WTC11 (cell line): Measurements from ENCODE around the gene NEK11.

ENCODE experiments used
- CREM ChIP-seq: sonication (generic); formaldehyde crosslinking; IDR thresholded peaks from 2 replicates; pipeline ENCODE4 v1.8.1; 2022; ENCODE audit warnings: mild to moderate bottlenecking, missing genetic modification reagents, moderate library complexity
- KAT7 ChIP-seq: sonication (generic); formaldehyde crosslinking; IDR thresholded peaks from 2 replicates; pipeline ENCODE4 v1.8.1; 2023; ENCODE audit warnings: missing genetic modification reagents, mild to moderate bottlenecking, borderline replicate concordance
- NFYB ChIP-seq: sonication (generic); formaldehyde crosslinking; conservative IDR thresholded peaks from 2 replicates; pipeline ENCODE4 v1.8.0; 2022; ENCODE audit warnings: low read depth, missing genetic modification reagents
- NR3C1 ChIP-seq: sonication (generic); formaldehyde crosslinking; conservative IDR thresholded peaks from 2 replicates; pipeline ENCODE4 v1.8.1; 2023; ENCODE audit warnings: low read depth, mild to moderate bottlenecking, missing genetic modification reagents
- TF ChIP-seq, protein P1 (sequence below): fragments of 200-600 bp; IDR thresholded peaks from 2 replicates; pipeline ENCODE4 v1.8.0; 2022; ENCODE audit warnings: antibody characterized with exemption
- TF ChIP-seq, protein P2 (sequence below): sonication (generic); formaldehyde crosslinking; conservative IDR thresholded peaks from 2 replicates; pipeline ENCODE4 v1.8.1; 2022; ENCODE audit warnings: mild to moderate bottlenecking, missing genetic modification reagents

DNA sequence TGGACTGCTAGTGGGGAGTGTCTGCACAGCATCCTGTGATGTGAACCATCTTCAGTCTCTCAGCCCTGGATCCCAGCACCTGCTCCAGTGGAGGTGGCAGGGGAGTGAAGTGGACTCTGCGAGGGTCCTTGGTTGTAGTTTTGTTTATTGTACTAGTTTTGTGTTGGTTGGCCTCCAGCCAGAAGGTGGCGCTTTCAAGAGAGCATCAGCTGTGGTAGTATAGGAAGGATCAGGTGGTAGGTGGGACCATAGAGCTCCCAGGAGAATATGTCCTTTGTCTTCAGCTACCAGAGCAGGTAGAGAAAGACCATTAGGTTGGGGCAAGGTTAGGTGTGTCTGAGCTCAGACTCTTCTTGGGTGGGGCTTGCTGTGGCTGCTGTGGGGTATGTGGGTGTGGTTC lies 20.9 kb downstream of the NEK11 start:
- no peak for TF ChIP-seq KAT7 (CRISPR knock-in tag)
- TF ChIP-seq, protein P1, sequence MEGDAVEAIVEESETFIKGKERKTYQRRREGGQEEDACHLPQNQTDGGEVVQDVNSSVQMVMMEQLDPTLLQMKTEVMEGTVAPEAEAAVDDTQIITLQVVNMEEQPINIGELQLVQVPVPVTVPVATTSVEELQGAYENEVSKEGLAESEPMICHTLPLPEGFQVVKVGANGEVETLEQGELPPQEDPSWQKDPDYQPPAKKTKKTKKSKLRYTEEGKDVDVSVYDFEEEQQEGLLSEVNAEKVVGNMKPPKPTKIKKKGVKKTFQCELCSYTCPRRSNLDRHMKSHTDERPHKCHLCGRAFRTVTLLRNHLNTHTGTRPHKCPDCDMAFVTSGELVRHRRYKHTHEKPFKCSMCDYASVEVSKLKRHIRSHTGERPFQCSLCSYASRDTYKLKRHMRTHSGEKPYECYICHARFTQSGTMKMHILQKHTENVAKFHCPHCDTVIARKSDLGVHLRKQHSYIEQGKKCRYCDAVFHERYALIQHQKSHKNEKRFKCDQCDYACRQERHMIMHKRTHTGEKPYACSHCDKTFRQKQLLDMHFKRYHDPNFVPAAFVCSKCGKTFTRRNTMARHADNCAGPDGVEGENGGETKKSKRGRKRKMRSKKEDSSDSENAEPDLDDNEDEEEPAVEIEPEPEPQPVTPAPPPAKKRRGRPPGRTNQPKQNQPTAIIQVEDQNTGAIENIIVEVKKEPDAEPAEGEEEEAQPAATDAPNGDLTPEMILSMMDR = no peak
- TF ChIP-seq NFYB = no peak
- TF ChIP-seq NR3C1 (CRISPR knock-in tag) = no peak
- TF ChIP-seq CREM (CRISPR knock-in tag) = no peak
- TF ChIP-seq, protein P2, sequence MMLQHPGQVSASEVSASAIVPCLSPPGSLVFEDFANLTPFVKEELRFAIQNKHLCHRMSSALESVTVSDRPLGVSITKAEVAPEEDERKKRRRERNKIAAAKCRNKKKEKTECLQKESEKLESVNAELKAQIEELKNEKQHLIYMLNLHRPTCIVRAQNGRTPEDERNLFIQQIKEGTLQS (CRISPR knock-in tag) = no peak
